ENCODE data around the gene SFRP2. TPM values are rescaled to one million over a fixed set of nuclear protein-coding genes. Genes with fewer than 3 reads are reported as not detected.

Gene SFRP2, protein sequence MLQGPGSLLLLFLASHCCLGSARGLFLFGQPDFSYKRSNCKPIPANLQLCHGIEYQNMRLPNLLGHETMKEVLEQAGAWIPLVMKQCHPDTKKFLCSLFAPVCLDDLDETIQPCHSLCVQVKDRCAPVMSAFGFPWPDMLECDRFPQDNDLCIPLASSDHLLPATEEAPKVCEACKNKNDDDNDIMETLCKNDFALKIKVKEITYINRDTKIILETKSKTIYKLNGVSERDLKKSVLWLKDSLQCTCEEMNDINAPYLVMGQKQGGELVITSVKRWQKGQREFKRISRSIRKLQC
- total RNA-seq, result not detected

GRCh38 chr4:153788413-153789276, at the start of gene SFRP2:
SFRP2 (minus strand) TSS chr4:153789083; CDS start chr4:153788835, 248 bp downstream.
- Histone ChIP-seq H3K4me3 (ENCODE audit: low read length) (no peak within 1 kb of the TSS), H3K27me3 (ENCODE audit: insufficient read depth, low read length) (peaks cover 91% of the 10 kb centered on the region), H3K9me3 (ENCODE audit: low read depth, low read length) (no peaks in the 10 kb centered on the region), H3K4me1 (ENCODE audit: insufficient read depth, low read length) (peaks cover 46% of the 10 kb centered on the region)

- Histone ChIP-seq H3K9me3 (ENCODE audit: low read depth, low read length) (no peaks in the 10 kb centered on the region), H3K4me3 (ENCODE audit: low read length) (no peak overlapping the region), H3K4me1 (ENCODE audit: insufficient read depth, low read length) (no peaks in the 10 kb centered on the region), H3K27me3 (ENCODE audit: insufficient read depth, low read length) (no peaks in the 10 kb centered on the region)
Measured at GRCh38 chr4:153838564-153838963, 49.7 kb upstream of the SFRP2 start.

GRCh38 chr4:153834901-153835300, 46.0 kb upstream of the SFRP2 start:
- H3K4me1 ChIP-seq (ENCODE audit: insufficient read depth, low read length), result no peaks in the 10 kb centered on the region
- no peaks in the 10 kb centered on the region for H3K9me3 ChIP-seq (ENCODE audit: low read depth, low read length)
- H3K27me3 ChIP-seq (ENCODE audit: insufficient read depth, low read length), result no peaks in the 10 kb centered on the region
- no peak overlapping the region for H3K4me3 ChIP-seq (ENCODE audit: low read length)

- Histone ChIP-seq H3K4me3 (ENCODE audit: low read length) (no peak overlapping the region), H3K9me3 (ENCODE audit: low read depth, low read length) (no peaks in the 10 kb centered on the region), H3K27me3 (ENCODE audit: insufficient read depth, low read length) (peaks cover 7% of the 10 kb centered on the region), H3K4me1 (ENCODE audit: insufficient read depth, low read length) (no peaks in the 10 kb centered on the region)
Measured at GRCh38 chr4:153832720-153833287, 43.9 kb upstream of the SFRP2 start.

GRCh38 chr4:153832054-153832453, 43.2 kb upstream of the SFRP2 start:
- Histone ChIP-seq H3K4me3 (ENCODE audit: low read length) (no peak overlapping the region), H3K9me3 (ENCODE audit: low read depth, low read length) (no peaks in the 10 kb centered on the region), H3K27me3 (ENCODE audit: insufficient read depth, low read length) (peaks cover 7% of the 10 kb centered on the region), H3K4me1 (ENCODE audit: insufficient read depth, low read length) (no peaks in the 10 kb centered on the region)

- Histone ChIP-seq H3K4me1 (ENCODE audit: insufficient read depth, low read length) (no peaks in the 10 kb centered on the region), H3K4me3 (ENCODE audit: low read length) (no peak overlapping the region), H3K9me3 (ENCODE audit: low read depth, low read length) (no peaks in the 10 kb centered on the region), H3K27me3 (ENCODE audit: insufficient read depth, low read length) (peaks cover 7% of the 10 kb centered on the region)
Measured at GRCh38 chr4:153831245-153831644, 42.4 kb upstream of the SFRP2 start.

DNA sequence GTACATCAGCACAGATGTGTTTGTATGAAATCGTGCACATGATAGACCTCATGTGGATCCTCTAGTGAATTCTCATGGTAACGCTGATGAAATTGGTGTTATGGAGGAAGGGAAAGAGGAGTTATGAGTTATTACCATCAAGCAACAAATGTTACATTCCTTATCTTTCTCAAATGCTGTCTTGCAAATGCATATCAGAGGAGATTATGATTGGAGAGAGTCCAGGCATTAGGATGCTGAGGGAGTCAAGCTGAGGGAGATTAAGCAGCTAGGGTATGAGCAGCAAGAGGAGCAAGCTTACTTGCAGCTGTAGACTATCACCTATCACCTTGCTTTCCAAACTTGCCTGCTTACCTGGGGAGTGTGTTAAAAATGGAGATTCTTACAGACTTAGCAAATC, 36.8 kb upstream of the SFRP2 start:
- no peak overlapping the region for H3K4me3 ChIP-seq (ENCODE audit: low read length)
- H3K9me3 ChIP-seq (ENCODE audit: low read depth, low read length), result no peaks in the 10 kb centered on the region
- H3K4me1 ChIP-seq (ENCODE audit: insufficient read depth, low read length), result no peaks in the 10 kb centered on the region
- H3K27me3 ChIP-seq (ENCODE audit: insufficient read depth, low read length), result peaks cover 7% of the 10 kb centered on the region

GRCh38 chr4:153825126-153825525, 36.2 kb upstream of the SFRP2 start:
- Histone ChIP-seq H3K27me3 (ENCODE audit: insufficient read depth, low read length) (peaks cover 7% of the 10 kb centered on the region), H3K4me3 (ENCODE audit: low read length) (no peak overlapping the region), H3K9me3 (ENCODE audit: low read depth, low read length) (no peaks in the 10 kb centered on the region), H3K4me1 (ENCODE audit: insufficient read depth, low read length) (no peaks in the 10 kb centered on the region)

- no peaks in the 10 kb centered on the region for H3K9me3 ChIP-seq (ENCODE audit: low read depth, low read length)
- peaks cover 4% of the 10 kb centered on the region for H3K27me3 ChIP-seq (ENCODE audit: insufficient read depth, low read length)
- H3K4me3 ChIP-seq (ENCODE audit: low read length), result no peak overlapping the region
- no peaks in the 10 kb centered on the region for H3K4me1 ChIP-seq (ENCODE audit: insufficient read depth, low read length)
Measured at GRCh38 chr4:153824501-153824900, 35.6 kb upstream of the SFRP2 start.

GRCh38 chr4:153823483-153823882, 34.6 kb upstream of the SFRP2 start:
- H3K27me3 ChIP-seq (ENCODE audit: insufficient read depth, low read length), result no peaks in the 10 kb centered on the region
- no peak overlapping the region for H3K4me3 ChIP-seq (ENCODE audit: low read length)
- H3K4me1 ChIP-seq (ENCODE audit: insufficient read depth, low read length), result no peaks in the 10 kb centered on the region
- H3K9me3 ChIP-seq (ENCODE audit: low read depth, low read length), result no peaks in the 10 kb centered on the region

- Histone ChIP-seq H3K9me3 (ENCODE audit: low read depth, low read length) (no peaks in the 10 kb centered on the region), H3K27me3 (ENCODE audit: insufficient read depth, low read length) (peaks cover 3% of the 10 kb centered on the region), H3K4me3 (ENCODE audit: low read length) (no peak overlapping the region), H3K4me1 (ENCODE audit: insufficient read depth, low read length) (no peaks in the 10 kb centered on the region)
Measured at GRCh38 chr4:153822316-153822715, 33.4 kb upstream of the SFRP2 start.

DNA sequence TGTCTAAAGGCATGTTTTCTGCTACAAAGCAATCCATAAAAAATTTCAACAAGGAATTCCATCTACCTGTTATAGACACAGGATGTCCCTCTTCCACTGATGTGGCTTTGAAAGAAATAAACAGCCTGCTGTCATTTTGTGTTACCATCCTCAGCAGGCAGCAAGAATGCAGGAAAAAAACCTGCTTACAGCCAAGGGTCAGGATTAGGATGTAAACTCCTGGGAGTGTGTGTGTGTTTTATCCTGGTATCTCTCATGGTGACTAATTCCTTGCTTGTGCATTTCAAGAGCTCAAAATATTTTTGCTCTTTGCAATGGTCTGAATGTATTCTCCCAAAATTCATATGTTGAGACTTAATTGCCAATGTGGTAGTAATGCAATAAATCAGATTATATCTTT, 28.6 kb upstream of the SFRP2 start:
- Histone ChIP-seq H3K4me1 (ENCODE audit: insufficient read depth, low read length) (no peaks in the 10 kb centered on the region), H3K9me3 (ENCODE audit: low read depth, low read length) (no peaks in the 10 kb centered on the region), H3K27me3 (ENCODE audit: insufficient read depth, low read length) (peaks cover 15% of the 10 kb centered on the region), H3K4me3 (ENCODE audit: low read length) (no peak overlapping the region)

- Histone ChIP-seq H3K27me3 (ENCODE audit: insufficient read depth, low read length) (peaks cover 15% of the 10 kb centered on the region), H3K4me3 (ENCODE audit: low read length) (no peak overlapping the region), H3K4me1 (ENCODE audit: insufficient read depth, low read length) (no peaks in the 10 kb centered on the region), H3K9me3 (ENCODE audit: low read depth, low read length) (no peaks in the 10 kb centered on the region)
Measured at GRCh38 chr4:153816542-153816941, 27.7 kb upstream of the SFRP2 start.

DNA sequence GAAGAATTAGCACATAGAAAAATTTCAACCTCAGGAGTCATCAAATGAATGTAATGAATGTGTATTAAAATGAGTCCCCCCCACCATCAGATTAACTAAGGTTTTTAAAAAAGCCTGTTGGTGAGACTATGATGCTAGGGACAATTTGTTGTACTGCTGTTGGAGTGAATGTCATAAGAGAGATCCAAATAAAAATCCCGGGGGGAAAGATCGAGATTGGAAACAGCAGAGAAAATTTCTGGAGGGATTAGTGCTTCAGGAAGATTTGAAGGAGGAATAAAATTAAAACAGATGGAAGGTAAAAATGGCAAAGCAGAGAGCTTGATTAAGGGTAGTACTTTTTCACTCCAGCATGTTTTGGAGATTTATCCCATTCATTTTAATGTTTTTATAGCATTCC, 25.9 kb upstream of the SFRP2 start:
- Histone ChIP-seq H3K9me3 (ENCODE audit: low read depth, low read length) (no peaks in the 10 kb centered on the region), H3K4me3 (ENCODE audit: low read length) (no peak overlapping the region), H3K27me3 (ENCODE audit: insufficient read depth, low read length) (peaks cover 18% of the 10 kb centered on the region), H3K4me1 (ENCODE audit: insufficient read depth, low read length) (no peaks in the 10 kb centered on the region)

Data from mononuclear cell (primary cell).